RWPE2 (cell line): ENCODE results near the gene CACNA2D3.

Source experiments
- ATAC-seq: fragments of 200-7000 bp; cut with Tn5 transposase; 3 replicates; pipeline ENCODE4 v1.9.1; 2021; ENCODE audit warnings: low read depth
- DNase-seq: peaks from one replicate; pipeline ENCODE4 v3.0.0-alpha.2; 2020; ENCODE audit warnings: low spot score
- H3K27ac ChIP-seq: fragments of 450-650 bp; 2 replicates; pipeline ENCODE4 v1.5.1; 2017; ENCODE audit warnings: mild to moderate bottlenecking; ENCODE audit not compliant: poor library complexity, severe bottlenecking
- H3K27me3 ChIP-seq: fragments of 250-450 bp; sonication (Bioruptor Pico); 2 replicates; pipeline ENCODE4 v1.5.1; 2021; ENCODE audit warnings: mild to moderate bottlenecking, moderate library complexity; ENCODE audit not compliant: insufficient read depth, poor library complexity, severe bottlenecking
- H3K36me3 ChIP-seq: fragments of 250-450 bp; sonication (Bioruptor Pico); 2 replicates; pipeline ENCODE4 v1.5.1; 2020; ENCODE audit warnings: low read depth, mild to moderate bottlenecking, moderate library complexity
- H3K4me1 ChIP-seq: fragments of 250-450 bp; sonication (Bioruptor Pico); 2 replicates; pipeline ENCODE4 v1.5.1; 2021; ENCODE audit warnings: mild to moderate bottlenecking, moderate library complexity; ENCODE audit not compliant: insufficient read depth, poor library complexity, severe bottlenecking
- H3K4me3 ChIP-seq: fragments of 250-450 bp; sonication (Bioruptor Pico); 2 replicates; pipeline ENCODE4 v1.5.1; 2021; ENCODE audit warnings: mild to moderate bottlenecking, moderate library complexity; ENCODE audit not compliant: severe bottlenecking
- H3K9me3 ChIP-seq: fragments of 250-450 bp; sonication (Bioruptor Pico); 2 replicates; pipeline ENCODE4 v1.5.1; 2021; ENCODE audit warnings: mild to moderate bottlenecking, moderate library complexity; ENCODE audit not compliant: severe bottlenecking
- CTCF ChIP-seq: fragments of 450-650 bp; IDR thresholded peaks from one replicate; pipeline ENCODE4 v1.5.1; 2017; ENCODE audit warnings: mild to moderate bottlenecking, moderate library complexity; ENCODE audit not compliant: poor library complexity, severe bottlenecking

CACNA2D3 gene

DNA sequence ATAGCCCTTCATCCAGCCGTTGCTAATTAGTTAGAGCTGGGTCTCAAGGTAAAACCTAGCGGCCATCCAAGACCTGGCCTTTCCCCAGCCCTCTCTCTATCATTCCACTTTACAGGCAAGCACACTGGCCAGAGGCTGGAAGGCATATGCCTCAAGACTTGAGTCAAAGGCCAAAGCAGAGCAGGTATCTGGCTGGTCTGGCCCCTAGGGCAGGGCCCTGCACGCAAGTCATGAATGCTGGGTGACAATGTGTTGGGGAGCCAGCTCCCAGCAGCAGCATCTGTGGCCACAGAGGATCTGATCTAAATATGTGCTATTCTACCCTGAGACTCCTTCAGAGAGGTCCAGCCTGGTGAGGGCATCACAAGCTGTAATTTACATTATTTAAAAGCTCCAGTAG, 691.9 kb downstream of the CACNA2D3 start:
- DNase-seq, result no peak
- Histone ChIP-seq H3K27ac (no peak overlapping the region), H3K27me3 (no peaks in the 10 kb centered on the region), H3K4me3 (no peak overlapping the region), H3K9me3 (no peaks in the 10 kb centered on the region), H3K36me3 (no peaks in the 10 kb centered on the region), H3K4me1 (no peaks in the 10 kb centered on the region)
- no peak for ATAC-seq
- TF ChIP-seq CTCF, result no peak

DNA sequence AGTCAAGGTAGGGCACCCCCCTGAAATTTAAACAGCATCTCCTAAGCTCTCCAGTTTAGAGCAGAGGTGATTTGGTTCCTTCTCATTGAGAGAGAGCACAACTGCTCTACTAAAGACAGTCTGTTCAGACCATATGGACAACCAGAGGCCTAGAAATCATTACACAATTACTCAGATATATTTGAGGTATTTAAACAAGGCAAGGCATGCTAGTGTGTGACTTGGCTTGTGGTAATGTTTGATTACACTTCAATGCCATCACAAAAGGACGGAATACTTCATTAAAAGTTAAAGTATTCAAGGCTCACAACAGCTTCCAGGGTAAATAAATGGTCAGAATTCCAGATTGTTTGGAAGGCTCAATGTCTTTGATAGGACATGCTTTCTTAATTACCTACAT, 695.3 kb downstream of the CACNA2D3 start:
- Histone ChIP-seq H3K27me3 (no peaks in the 10 kb centered on the region), H3K36me3 (no peaks in the 10 kb centered on the region), H3K27ac (no peak overlapping the region), H3K4me3 (no peak overlapping the region), H3K9me3 (no peaks in the 10 kb centered on the region), H3K4me1 (no peaks in the 10 kb centered on the region)
- no peak for TF ChIP-seq CTCF
- no peak for DNase-seq
- no peak for ATAC-seq

GRCh38 chr3:54818486-54818885, 696.1 kb downstream of the CACNA2D3 start:
- Histone ChIP-seq H3K27me3 (no peaks in the 10 kb centered on the region), H3K4me3 (no peak overlapping the region), H3K4me1 (no peaks in the 10 kb centered on the region), H3K9me3 (no peaks in the 10 kb centered on the region), H3K27ac (no peak overlapping the region), H3K36me3 (no peaks in the 10 kb centered on the region)
- no peak for DNase-seq
- no peak for ATAC-seq
- no peak for TF ChIP-seq CTCF

DNA sequence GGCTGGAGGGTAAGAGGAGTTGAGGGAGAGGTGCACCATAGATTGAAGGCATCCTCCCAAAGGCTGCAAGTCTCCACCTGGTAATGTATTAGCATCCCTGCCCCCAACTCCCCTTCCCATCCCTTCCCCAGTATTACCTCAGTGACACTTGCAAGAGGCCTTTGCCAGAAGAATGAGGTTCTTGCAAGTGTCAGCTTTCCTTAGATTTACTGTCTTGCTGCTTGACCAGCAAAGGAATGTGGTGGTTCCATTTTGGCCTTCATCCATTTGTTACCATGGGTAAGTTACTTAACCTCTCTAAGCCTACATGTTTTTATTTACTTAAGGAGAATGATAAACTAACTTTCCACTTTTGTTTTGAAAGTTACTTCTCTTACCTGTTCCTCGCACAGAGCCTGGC, 696.6 kb downstream of the CACNA2D3 start:
- no peak for TF ChIP-seq CTCF

DNA sequence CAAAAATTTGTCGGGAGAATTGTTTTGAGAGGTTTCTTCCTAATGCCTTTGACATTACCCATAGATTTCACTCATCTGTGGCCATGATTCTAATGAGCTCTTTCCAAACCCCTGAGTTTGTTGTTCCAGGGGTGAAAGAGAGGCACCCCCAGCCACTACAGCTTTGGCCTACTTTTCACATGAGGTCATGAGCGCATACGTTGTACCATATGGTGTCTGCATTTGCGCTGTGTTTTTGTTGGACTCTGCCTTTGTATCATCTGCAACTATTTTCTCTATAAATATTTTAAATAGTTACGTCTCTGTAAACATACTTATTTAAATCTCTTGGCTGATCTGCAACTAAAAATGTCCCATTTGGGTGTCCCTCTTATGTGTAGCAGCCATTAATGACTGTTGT, 697.6 kb downstream of the CACNA2D3 start:
- ATAC-seq (no peak), DNase-seq (no peak)
- Histone ChIP-seq H3K27ac (no peak overlapping the region), H3K9me3 (no peaks in the 10 kb centered on the region), H3K4me3 (no peak overlapping the region), H3K4me1 (no peaks in the 10 kb centered on the region), H3K36me3 (no peaks in the 10 kb centered on the region), H3K27me3 (no peaks in the 10 kb centered on the region)
- TF ChIP-seq CTCF, result no peak

More for the DNA sequence above, 696.6 kb downstream of the CACNA2D3 start:
- Histone ChIP-seq H3K4me3 (no peak overlapping the region), H3K9me3 (no peaks in the 10 kb centered on the region), H3K4me1 (no peaks in the 10 kb centered on the region), H3K36me3 (no peaks in the 10 kb centered on the region), H3K27me3 (no peaks in the 10 kb centered on the region), H3K27ac (no peak overlapping the region)
- DNase-seq, result no peak
- no peak for ATAC-seq
